SK-N-SH (cell line): ENCODE results near the gene NEU4. TPM values are rescaled to one million over a fixed set of nuclear protein-coding genes. Genes with fewer than 3 reads are reported as not detected.

Source experiments
- CTCF ChIA-PET: fragments of 300-600, 350-600 bp; formaldehyde crosslinking; extraction: SDS; loops from one replicate; lab custom pipeline; 2021; lab: Yijun Ruan, JAX
- POLR2A ChIA-PET: fragments of 350-600 bp; sonication (Branson Sonifier 250); formaldehyde crosslinking; extraction: SDS; loops from one replicate; lab custom pipeline; 2020; ENCODE audit warnings: antibody characterized with exemption, inconsistent platforms; lab: Yijun Ruan, JAX
- DNase-seq: peaks from one replicate; pipeline ENCODE4 v3.0.0; 2012
- H2AFZ ChIP-seq: fragments of 200-600 bp; sonication (generic); 2 replicates; pipeline ENCODE4 v1.8.1; 2016; ENCODE audit warnings: antibody characterized with exemption, mild to moderate bottlenecking, low read depth
- H3F3A ChIP-seq: fragments of 200-600 bp; sonication (generic); replicated peaks from 2 replicates; pipeline ENCODE3; 2016; ENCODE audit warnings: antibody characterized with exemption, mild to moderate bottlenecking; ENCODE audit not compliant: insufficient read depth
- H3K27ac ChIP-seq, 2 experiments: fragments of 200-500 bp in 1 of 2; fragments of 200-600 bp in 1 of 2; sonication (Bioruptor generic) in 1 of 2; sonication (generic), shearing (Covaris generic) in 1 of 2; 2 replicates each; pipeline versions ENCODE4 v1.5.1 to v1.6.1; 2014 to 2016; ENCODE audit warnings: low read depth in 2 of 2, inconsistent platforms in 1 of 2, low read length in 1 of 2, mild to moderate bottlenecking in 1 of 2, mixed read lengths in 1 of 2
- H3K27me3 ChIP-seq: fragments of 200-600 bp; sonication (generic), shearing (Covaris generic); 2 replicates; pipeline ENCODE4 v1.6.1; 2016; ENCODE audit warnings: mixed run types; ENCODE audit not compliant: insufficient read depth
- H3K36me3 ChIP-seq, 2 experiments: fragments of 200-500 bp in 1 of 2; fragments of 200-600 bp in 1 of 2; sonication (Bioruptor generic) in 1 of 2; sonication (generic) in 1 of 2; replicated peaks in 1 of 2; 2 replicates each; pipeline versions ENCODE3 to v1.5.1; 2014 to 2016; ENCODE audit warnings: low read length in 1 of 2, mild to moderate bottlenecking in 1 of 2; ENCODE audit not compliant: insufficient read depth in 2 of 2, control insufficient read depth in 1 of 2
- H3K4me1 ChIP-seq, 2 experiments: fragments of 200-500 bp in 1 of 2; fragments of 200-600 bp in 1 of 2; sonication (Bioruptor generic) in 1 of 2; sonication (generic), shearing (Covaris generic) in 1 of 2; 2 replicates each; pipeline versions ENCODE4 v1.5.1 to v1.6.1; 2014 to 2016; ENCODE audit warnings: low read depth in 1 of 2, low read length in 1 of 2, mixed run types in 1 of 2; ENCODE audit not compliant: insufficient read depth in 2 of 2, control insufficient read depth in 1 of 2
- H3K4me2 ChIP-seq: fragments of 200-600 bp; sonication (generic), shearing (Covaris generic); 2 replicates; pipeline ENCODE4 v1.6.1; 2017; ENCODE audit warnings: mixed run types
- H3K4me3 ChIP-seq, 2 experiments: fragments of 200-500 bp in 1 of 2; fragments of 200-600 bp in 1 of 2; sonication (Bioruptor generic) in 1 of 2; sonication (generic), shearing (Covaris generic) in 1 of 2; 2 replicates each; pipeline versions ENCODE4 v1.5.1 to v1.8.1; 2014 to 2016; ENCODE audit warnings: low read depth in 2 of 2, inconsistent platforms in 1 of 2, low read length in 1 of 2, mild to moderate bottlenecking in 1 of 2, mixed read lengths in 1 of 2, moderate library complexity in 1 of 2
- H3K79me2 ChIP-seq: fragments of 200-600 bp; sonication (generic); 2 replicates; pipeline ENCODE4 v1.8.1; 2017; ENCODE audit warnings: mild to moderate bottlenecking; ENCODE audit not compliant: insufficient read depth
- H3K9ac ChIP-seq: fragments of 200-600 bp; sonication (generic); 2 replicates; pipeline ENCODE4 v1.6.1; 2017; ENCODE audit warnings: mixed run types
- H3K9me2 ChIP-seq: fragments of 200-600 bp; sonication (generic); 2 replicates; pipeline ENCODE4 v1.6.1; 2017; ENCODE audit warnings: mixed run types
- H3K9me3 ChIP-seq: fragments of 200-600 bp; sonication (generic); 2 replicates; pipeline ENCODE4 v1.6.1; 2017; ENCODE audit warnings: mixed run types, mild to moderate bottlenecking, moderate library complexity
- H4K20me1 ChIP-seq: fragments of 200-600 bp; sonication (generic); 2 replicates; pipeline ENCODE4 v1.6.1; 2017; ENCODE audit warnings: mild to moderate bottlenecking, mixed run types; ENCODE audit not compliant: insufficient read depth
- EP300 ChIP-seq, 2 experiments: IDR thresholded peaks; 2 replicates each; pipeline versions ENCODE4 v1.4.0 to v1.6.1; 2012; ENCODE audit warnings: borderline replicate concordance in 1 of 2, low read depth in 1 of 2, low read length in 1 of 2
- FOSL2 ChIP-seq: IDR thresholded peaks from 2 replicates; pipeline ENCODE4 v1.4.0; 2012; ENCODE audit warnings: low read depth, mild to moderate bottlenecking, moderate library complexity, borderline replicate concordance
- FOXM1 ChIP-seq: IDR thresholded peaks from 2 replicates; pipeline ENCODE4 v1.4.0; 2012; ENCODE audit warnings: low read depth, mild to moderate bottlenecking
- IRF3 ChIP-seq: fragments of 150-350 bp; IDR thresholded peaks from 2 replicates; pipeline ENCODE4 v1.6.1; 2016; ENCODE audit warnings: mild to moderate bottlenecking, low read depth, low read length
- JUND ChIP-seq: IDR thresholded peaks from 2 replicates; pipeline ENCODE4 v1.4.0; 2012
- MAX ChIP-seq: IDR thresholded peaks from 2 replicates; pipeline ENCODE4 v1.4.0; 2012; ENCODE audit warnings: low read depth
- MEF2A ChIP-seq: IDR thresholded peaks from 2 replicates; pipeline ENCODE4 v1.4.0; 2012; ENCODE audit warnings: low read depth, borderline replicate concordance
- NFIC ChIP-seq: IDR thresholded peaks from 2 replicates; pipeline ENCODE4 v1.4.0; 2012; ENCODE audit warnings: borderline replicate concordance
- PBX3 ChIP-seq: IDR thresholded peaks from 2 replicates; pipeline ENCODE4; 2012
- POLR2AphosphoS5 ChIP-seq: IDR thresholded peaks from 2 replicates; pipeline ENCODE4 v1.6.1; 2012; ENCODE audit warnings: low read depth, low read length
- REST ChIP-seq: IDR thresholded peaks from 2 replicates; pipeline ENCODE4 v1.6.1; 2012; ENCODE audit warnings: mild to moderate bottlenecking, low read depth, low read length, moderate library complexity
- RFX5 ChIP-seq: IDR thresholded peaks from 2 replicates; pipeline ENCODE4 v1.6.1; 2012; ENCODE audit warnings: mild to moderate bottlenecking, improper control_type of control experiment, low read length
- SIN3A ChIP-seq: IDR thresholded peaks from 2 replicates; pipeline ENCODE4 v1.6.1; 2012; ENCODE audit warnings: low read depth, mild to moderate bottlenecking, low read length, moderate library complexity, borderline replicate concordance
- SMC3 ChIP-seq: IDR thresholded peaks from 2 replicates; pipeline ENCODE4 v1.6.1; 2012; ENCODE audit warnings: low read depth, low read length, improper control_type of control experiment
- USF1 ChIP-seq: IDR thresholded peaks from 2 replicates; pipeline ENCODE4 v1.4.0; 2012; ENCODE audit warnings: low read depth, borderline replicate concordance
- ZBTB33 ChIP-seq: IDR thresholded peaks from 2 replicates; pipeline ENCODE4 v1.4.0; 2012; ENCODE audit warnings: low read depth, borderline replicate concordance
- WGBS: methylation state at CpG from one replicate; pipeline ENCODE4 v1.1.6; 2017; ENCODE audit warnings: low lambda C conversion rate; 5-methylcytosine and 5-hydroxymethylcytosine counted together
- polyA plus RNA-seq, 3 experiments: library from polyadenylated mRNA; depleted of rRNA; stranded (reverse); fragments of >200 nt; gene quantifications; 2 replicates each; pipeline ENCODE4 v1.2.3, GENCODE V29; 2012

NEU4 gene
- polyA plus RNA-seq, 1 of the 3 experiments (the other 2 are of a cell fraction), result 0.05 TPM

- ChIA-PET CTCF (interaction anchor here (0.8 to 1.9 kb wide), 9 partner anchors 10 to 184 kb away, joined by 3 to 9 read pairs (median 4); partner anchors contain the start of genes D2HGDH and ING5), POLR2A (interaction anchor here (0.6 to 1.2 kb wide), 3 partner anchors 10 to 148 kb away, joined by 3 to 4 read pairs (median 4); partner anchors contain the start of gene ING5)
- Histone ChIP-seq H3F3A (no peaks in the 10 kb centered on the region), H3K9me2 (no peaks in the 10 kb centered on the region), H3K9ac (no peak overlapping the region), H3K27me3 (no peaks in the 10 kb centered on the region), H3K4me3 (no peak overlapping the region), H3K4me2 (no peak overlapping the region), H4K20me1 (no peaks in the 10 kb centered on the region), H3K9me3 (no peaks in the 10 kb centered on the region), H2AFZ (no peak overlapping the region), H3K79me2 (no peaks in the 10 kb centered on the region), H3K27ac (no peak overlapping the region), H3K36me3 (no peaks in the 10 kb centered on the region), H3K4me1 (peaks cover 12 to 31% of the 10 kb centered on the region in 2 experiments; a peak in 3 of 4 replicates)
- peak; percentile 69 for DNase-seq
- WGBS, result 74% methylated on average over 13 of the region's 16 CpGs
- TF ChIP-seq MAX (no peak), POLR2AphosphoS5 (no peak), NFIC (no peak), IRF3 (no peak), MEF2A (no peak), REST (no peak), PBX3 (no peak), FOSL2 (no peak), SMC3 (no peak), FOXM1 (no peak), JUND (no peak), ZBTB33 (no peak), SIN3A (no peak), USF1 (no peak), EP300 (IDR thresholded peaks at IDR 0.05; ENCODE audit: borderline replicate concordance in 1 of 2, low read depth in 1 of 2, low read length in 1 of 2) (no peak), RFX5 (no peak)
Observed at GRCh38 chr2:241849616-241850543, 40.9 kb downstream of the NEU4 start.
